GM04504 (cell line): ENCODE data around the gene EOLA1.
"Not testable (repeated sequence)": the region's sequence is repeated elsewhere in the genome, so short reads cannot be mapped to it uniquely, and the experiment has no call there.

Experiments used
- DNase-seq: peaks from one replicate; pipeline ENCODE4 v3.0.0-alpha.2; 2012; ENCODE audit warnings: low read depth

The EOLA1 gene

DNA sequence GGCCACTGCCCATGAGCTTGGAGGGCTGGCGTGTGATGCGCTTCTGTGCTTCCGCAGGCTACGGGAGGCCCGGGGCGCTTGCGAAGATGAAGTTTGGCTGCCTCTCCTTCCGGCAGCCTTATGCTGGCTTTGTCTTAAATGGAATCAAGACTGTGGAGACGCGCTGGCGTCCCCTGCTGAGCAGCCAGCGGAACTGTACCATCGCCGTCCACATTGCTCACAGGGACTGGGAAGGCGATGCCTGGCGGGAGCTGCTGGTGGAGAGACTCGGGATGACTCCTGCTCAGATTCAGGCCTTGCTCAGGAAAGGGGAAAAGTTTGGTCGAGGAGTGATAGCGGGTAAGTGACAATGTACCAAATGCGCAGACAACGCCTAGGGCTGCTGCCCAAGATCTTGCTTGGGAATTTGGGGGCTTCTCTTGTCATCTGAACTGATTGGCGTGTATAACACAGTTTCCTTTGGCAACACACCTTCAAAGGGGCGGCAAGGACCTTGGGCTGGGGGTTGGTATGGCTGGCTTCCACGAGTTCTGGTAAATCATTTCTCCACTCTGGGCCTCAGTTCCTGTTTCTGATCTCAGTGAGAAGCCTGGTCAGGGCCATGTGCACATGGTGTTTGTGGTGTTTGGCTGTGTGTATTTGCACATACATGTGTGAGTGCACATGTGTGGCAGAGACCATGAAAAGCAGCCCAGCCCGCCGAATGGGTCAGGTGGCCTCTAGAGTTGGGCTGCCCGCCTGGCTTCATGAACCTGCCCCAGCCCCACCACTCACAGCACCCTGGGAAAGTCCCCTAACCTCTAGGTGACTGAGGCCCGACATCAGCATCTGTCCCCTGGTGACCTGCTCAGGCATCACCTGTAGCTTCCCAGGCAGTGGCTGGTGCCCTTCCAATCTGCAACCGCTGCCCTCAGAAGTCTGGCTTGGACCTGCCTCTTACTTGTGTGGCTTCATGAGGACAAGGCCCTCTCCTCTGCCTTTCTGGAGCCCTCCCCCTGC, 5.0 kb downstream of the EOLA1 start:
- DNase-seq, result not testable (repeated sequence)

DNA sequence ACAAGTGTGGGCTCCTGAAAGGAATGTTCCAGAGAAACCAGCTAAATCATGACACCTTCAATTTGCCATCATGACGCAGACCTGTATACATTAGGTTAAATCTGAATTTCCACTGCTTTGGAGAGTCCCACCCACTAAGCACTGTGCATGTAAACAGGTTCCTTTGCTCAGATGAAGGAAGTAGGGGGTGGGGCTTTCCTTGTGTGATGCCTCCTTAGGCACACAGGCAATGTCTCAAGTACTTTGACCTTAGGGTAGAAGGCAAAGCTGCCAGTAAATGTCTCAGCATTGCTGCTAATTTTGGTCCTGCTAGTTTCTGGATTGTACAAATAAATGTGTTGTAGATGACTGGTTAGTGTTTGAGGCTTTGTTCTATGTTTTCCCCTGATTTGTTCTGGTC, 6.2 kb downstream of the EOLA1 start:
- not testable (repeated sequence) for DNase-seq

DNA sequence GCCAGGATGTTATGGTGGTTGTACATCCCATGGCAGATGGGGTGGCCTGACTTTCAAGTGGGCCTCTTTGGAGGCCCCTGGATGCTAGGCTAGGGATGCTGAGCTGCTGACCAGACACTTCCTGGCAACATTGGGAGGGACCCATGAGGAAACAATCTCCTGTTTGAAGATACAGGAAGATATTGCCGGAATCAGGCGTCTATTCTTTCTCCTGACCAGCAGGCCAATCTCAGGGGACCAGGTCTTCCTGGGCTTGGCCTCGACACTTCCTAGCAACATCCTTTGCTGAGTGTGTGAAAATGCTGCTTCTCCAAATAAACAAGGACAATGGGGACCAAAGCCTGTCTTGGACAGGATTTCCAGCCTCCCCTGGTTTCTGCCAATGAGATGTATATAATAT, 7.0 kb downstream of the EOLA1 start:
- not testable (repeated sequence) for DNase-seq

DNA sequence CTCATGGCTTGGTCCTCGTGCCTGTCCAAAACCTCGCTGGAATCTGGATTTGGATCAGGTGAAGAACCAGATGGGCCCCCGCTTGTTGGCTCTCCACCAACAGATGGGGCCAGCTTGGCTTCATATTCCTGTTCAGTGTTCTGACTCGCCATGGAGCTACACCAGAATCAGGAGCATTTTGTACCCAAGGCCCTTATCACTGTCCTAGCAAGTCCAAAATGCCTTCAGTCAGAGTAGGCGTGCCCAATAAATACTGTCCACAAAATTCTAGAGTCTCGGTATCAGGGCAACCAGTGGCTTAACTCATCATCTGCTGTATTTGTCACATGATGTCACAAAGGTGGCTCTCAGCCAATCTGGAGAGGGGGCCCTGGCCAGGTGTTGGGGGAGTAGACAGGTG, 8.9 kb downstream of the EOLA1 start, which contains the start of gene HSFX3:
TSS of gene HSFX3 (minus strand) at position 224 of the 400 bp plus-strand sequence. CDS start at position 152, 72 bp downstream.
- DNase-seq, result not testable (repeated sequence)

DNA sequence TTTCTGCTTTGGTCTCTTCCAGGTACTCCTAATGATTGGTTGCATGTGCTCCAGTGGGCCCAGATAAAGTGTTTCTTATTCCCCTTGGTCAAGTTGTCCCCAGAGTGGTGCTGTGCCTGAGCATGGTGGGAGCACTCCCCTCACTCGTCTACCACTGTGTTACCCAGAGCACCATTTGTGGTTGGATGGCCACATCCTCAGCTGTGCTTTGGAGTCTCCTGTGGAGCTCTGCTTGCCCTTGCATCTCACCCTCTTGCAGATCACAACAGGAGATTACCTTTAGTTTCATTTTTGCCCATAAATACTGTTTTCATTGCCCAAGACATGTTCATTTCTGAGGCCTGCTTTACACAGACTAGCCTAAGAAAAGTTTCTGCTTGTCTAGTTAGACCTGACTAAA, 9.6 kb downstream of the EOLA1 start:
- not testable (repeated sequence) for DNase-seq

DNA sequence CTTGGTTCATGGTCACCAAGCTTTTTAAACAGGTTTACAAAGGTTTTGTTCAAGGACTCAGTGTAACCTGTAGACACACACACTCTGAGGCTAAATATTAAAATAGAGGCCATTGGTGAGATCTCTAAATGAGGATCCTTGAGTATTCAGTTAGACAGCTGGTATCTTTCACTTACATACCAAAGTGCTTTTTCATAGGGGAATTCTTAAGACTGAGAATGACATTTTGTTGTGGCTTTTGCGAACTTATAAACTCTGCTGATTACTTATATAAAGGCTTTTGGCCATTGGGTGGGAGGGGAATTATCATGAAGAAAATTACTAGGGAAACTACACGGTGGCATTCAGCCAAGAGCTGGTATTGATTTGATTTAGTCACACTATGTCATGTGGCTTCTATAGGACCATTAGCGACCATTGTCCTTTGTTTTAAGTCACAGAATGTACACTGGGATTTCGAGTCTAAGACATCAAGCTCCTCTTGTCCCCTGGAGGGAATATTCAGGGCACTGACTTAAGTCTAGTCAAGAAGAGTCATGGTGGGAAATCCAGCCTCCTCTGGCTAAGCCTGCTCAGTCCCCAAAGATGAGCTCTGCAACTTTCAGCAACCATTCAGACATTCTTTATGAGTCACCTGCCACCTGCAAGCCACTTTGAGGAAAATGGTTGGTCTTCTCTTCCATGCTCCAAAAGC, 10.6 kb downstream of the EOLA1 start:
- not testable (repeated sequence) for DNase-seq

DNA sequence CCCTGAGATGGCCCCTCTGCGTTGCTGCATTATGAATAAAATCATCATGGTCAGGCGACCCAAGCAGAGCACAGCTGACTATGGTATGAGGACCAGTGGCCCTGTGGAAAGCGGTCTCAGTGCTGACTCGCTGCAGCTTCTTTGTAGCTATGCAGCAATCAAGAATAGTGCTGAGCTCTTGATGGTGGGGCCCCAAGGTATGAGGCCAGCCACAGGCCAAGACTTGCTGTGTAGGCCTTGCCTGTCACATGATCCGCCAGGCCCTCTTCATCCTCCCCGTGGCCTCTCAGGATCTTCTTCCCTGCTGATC, 11.1 kb downstream of the EOLA1 start:
- not testable (repeated sequence) for DNase-seq

DNA sequence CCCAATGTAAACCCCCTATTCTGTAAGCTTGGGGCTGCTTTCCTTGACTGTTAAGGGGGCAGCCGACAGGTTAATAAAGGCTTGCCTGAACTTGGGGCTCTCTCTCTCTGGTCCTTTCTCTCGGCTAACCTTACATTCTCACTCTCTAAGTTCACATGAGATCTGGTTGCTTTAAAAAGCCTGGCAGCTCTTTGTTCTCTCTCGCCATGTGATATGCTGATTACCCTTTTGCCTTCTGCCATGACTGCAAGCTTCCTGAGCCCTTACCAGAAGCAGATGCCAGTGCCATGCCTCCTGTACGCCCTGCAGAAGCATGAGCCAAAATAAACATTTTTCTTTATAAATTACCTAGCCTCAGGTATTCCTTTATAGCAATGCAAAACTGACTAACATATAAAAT, 14.4 kb downstream of the EOLA1 start:
- DNase-seq, result not testable (repeated sequence)

DNA sequence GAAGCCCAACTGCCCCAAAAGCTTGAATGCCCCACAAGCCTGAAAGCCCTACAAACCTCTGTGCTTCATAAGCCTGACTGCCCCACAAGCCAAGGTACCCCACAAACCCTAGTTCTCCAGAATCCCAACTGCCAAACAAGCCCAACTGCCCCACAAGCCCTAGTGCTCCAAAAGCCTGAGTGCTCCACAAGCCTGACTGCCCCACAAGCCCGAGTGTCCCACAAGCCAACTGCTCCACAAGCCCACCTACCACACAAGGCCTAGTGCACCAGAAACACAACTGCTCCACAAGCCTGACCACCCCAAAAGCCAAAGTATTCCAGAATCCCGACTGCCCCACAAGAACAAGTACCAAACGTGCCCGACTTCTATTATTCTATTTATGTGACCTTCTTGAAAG, 22.5 kb downstream of the EOLA1 start:
- no peak for DNase-seq

DNA sequence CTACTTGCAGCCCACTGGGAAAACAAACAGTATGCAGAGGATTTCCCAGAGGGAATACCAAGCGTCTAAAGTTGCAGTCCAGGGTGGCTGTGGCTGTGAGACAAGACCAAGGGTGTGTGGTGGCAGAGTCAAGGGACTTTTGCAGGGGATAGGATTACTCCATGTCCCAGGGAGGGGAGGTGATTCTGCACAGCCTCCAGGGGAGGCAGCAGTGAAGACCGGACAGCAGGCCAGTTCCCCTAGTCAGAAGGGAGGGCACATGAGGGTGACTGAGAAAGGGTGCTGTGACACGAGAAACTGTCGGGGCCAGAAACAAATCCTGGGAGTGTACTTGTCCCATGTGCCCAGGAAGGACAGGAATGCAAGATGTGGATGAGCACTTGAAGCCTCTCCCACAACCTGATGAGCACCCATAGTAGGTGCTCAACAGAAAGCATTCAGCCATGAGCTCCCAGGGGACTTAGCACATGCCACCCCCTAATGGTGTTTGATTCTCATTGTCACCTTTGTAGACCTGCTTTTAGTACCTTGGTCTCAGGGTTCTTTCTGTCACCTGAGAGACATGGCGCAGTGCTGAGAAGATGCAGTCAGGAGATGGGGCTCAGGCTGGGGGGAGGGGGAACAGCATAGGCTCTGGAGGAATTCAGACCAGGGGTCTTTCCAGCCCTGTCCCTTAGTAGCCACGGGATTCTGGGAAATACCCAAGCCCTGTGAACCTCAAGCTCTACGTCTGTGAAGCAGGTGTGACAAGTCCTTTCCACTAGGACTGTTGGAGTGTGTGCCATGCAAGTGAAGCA, 27.0 kb downstream of the EOLA1 start:
- DNase-seq, result no peak

DNA sequence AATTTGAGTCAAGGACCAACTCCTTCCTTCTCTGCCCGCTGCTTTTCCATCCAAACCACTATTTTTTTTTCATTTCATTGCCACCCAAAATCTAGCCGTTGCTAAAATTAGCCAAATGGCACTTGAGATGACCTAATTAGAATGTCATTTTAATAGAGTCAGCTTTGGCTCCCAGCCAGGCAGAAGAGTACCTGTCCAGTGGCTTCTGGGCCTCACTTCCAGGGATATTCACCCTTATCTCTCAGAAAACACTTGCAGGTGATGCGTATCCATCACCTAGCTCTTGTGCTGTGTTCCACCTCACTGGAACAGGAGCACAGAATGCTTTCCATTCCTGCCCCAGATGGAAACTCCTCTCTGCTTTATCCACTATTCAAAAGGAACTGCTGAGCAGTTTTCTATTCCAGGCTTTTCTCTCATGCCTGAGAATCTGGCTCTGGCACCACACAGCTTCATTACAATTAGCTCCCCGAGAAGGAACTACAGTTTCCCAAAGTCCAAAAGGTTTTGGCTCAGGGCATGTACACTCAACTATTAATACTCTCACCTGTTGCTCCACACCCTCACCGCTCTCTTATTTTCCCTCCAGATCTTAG, 28.0 kb downstream of the EOLA1 start:
- DNase-seq, result no peak

DNA sequence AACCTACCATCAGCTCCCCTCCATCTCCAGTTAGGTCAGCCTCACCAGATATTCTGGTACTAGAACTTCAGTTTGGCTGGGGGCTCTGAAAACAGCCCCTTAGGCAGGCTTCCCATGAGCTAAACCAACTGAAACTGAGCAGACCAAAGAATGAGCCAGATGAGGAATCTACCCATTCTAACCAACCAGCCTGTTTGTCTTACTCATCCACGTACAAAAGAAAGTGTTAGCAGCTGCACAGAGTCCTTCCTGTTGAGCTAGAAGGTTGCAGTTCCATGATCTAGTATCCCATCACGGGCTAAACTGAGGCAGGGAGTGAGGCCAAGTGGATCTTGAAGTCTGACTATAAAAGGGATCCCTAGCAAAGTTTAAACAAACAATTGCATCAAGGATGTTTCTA, 29.0 kb downstream of the EOLA1 start:
- no peak for DNase-seq

DNA sequence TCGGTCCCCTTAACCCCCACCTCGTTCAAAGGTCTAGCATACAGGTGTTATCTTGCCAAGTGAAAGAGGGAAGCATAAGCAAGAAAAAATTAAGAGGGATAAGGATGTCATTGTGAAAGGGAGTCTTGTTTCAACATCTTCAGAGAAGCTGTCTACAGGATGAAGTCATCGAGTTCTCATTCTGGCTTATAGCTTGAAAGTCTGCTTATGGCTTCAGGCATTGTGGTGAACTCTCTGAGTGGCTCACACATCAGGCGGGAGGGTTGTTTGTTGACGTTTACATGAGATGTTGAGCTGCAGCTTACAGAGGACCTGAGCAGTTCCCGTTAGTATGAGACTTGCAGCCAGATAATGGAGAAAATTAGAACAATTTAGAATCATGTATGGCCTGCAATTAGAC, 29.9 kb downstream of the EOLA1 start:
- peak; percentile 42 for DNase-seq

DNA sequence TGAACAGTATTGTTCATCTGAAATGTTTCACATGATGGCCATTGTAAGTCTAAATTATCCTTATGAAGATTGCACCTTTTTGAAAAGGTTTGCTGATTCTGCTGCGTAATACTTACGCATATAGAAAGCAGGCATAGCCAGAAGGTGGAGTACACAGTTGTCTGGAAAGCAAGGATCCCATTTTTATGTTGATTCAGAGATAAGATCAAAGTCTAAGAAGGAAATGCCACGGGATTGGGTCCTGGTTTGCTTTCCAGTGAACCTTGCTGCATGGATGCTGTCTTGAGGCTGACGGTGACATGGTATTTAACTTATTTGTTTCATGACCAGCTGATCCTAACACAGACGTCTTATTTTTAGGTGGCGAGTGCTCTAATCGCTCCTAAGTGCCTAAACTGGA, 31.0 kb downstream of the EOLA1 start:
- DNase-seq, result no peak

DNA sequence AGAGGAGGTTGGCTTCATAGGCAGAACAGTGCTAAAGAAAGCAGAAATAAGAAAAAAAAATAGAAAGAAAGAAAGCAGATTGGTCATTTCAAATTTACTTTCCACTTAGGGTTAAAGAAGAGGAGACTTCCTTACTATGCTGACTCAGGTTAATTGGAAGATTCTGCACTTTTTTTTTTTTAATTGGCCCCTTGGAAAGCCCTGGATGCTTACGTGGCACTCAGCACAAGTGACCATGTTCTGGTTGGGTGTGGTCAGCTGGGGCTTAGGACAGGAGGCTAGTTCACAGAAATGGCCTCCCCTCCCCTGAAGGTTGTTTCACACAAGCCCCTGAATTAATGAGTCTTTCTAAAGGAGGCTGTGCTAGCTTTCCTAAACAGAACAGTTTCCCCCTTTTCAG, 31.9 kb downstream of the EOLA1 start:
- no peak for DNase-seq

DNA sequence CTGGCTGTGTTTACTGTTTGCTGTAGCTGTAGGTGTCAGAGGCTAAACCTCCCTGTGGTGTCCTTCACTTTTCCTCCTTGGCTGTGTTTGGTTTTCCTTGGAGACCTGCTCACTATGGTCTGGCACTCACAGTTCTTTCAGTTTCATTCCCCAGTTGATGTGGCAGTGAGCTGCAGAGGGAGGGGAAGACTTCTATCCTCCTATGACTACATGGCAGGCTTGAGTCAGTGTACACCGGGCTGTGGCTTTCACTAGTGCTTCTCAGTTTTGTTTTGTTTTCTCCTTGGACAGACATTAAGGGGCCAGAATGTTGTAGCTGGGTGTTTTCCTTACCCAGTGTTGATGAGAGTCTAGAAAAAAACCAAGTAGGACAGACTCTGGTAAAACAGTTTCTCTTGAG, 32.6 kb downstream of the EOLA1 start:
- not testable (repeated sequence) for DNase-seq

DNA sequence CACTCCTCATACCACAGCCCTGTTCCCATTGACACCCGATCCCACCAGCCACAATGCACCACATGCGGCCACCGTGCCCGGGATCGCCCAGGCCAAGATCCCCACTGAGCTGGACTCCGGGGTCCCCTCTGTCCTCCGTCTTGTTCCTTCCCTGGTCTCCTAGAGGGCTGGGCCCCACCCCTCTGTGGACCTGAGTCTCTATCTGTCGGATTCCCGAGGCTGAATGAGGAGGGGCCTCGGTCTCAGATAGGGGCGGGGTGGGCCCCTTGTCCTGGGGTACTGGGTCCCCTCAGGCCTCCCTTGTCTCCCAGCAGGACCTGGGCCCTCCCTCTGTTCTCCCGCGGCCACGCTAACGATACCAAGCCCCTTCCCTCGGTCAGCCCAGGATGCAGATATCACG, 44.8 kb downstream of the EOLA1 start:
- not testable (repeated sequence) for DNase-seq

DNA sequence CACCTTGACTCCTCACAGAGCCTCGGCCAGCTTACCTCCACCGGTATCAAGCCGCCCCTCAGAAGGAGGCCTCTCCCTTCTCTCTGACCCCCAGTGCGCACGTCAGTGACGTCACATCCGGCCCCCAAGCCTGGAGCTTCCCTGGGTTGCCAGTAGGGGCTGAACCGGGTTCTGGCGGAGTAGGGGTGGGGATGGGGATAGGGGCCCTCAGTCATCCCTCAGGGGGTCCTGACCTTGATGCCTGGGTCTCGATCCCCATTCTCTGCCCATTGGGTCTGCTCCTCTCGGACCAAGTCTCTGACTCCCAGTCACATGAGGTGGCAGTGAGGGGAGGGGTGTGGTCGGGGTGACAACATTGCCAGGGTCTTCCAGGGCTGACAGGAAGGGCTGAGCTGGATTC, 46.5 kb downstream of the EOLA1 start, which contains the start of gene MAGEA9B:
TSS of gene MAGEA9B (minus strand) at position 101 of the 400 bp plus-strand sequence. CDS start 4,280 bp downstream, outside the sequence.
- DNase-seq, result not testable (repeated sequence)

DNA sequence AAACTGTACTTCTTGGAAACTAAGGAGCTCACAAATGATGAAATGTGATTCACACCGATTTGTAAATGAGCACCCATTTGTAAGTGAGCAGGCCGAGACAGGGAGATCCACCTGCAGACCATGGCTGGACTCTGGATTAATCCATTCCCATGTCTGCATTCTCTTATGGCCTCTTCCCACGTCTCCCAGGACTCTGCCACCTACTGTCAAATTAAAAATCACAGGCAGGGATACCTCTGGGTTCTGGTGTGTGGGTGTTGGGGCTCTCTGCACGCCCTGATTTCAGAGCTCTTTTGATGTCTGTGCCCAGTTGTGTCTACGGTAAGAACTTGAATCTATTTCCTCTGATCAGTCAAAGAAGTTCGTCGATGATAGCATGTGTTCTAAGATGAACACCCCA, 50.2 kb downstream of the EOLA1 start:
- not testable (repeated sequence) for DNase-seq

DNA sequence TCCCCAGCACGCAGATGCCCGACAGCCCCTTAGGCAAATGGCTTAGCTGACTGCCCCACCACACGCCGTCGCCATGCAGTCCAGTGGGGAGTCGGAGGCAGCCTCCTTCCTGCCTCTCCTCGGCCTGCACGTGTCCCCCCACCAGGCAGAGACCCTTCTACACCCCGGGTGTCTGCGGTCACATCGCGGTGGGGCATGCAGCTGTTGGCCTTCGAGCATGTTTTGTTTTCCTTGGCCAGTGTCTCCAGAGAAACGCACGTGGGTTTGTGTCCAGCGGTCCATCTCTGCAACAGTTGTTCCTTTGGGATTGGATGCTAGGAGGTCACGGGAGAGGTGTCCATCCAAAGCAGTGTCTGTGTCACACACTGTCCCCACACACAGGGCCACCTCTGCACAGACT, 54.4 kb downstream of the EOLA1 start, which contains the start of gene HSFX2:
TSS of gene HSFX2 (minus strand) at position 101 of the 400 bp plus-strand sequence. CDS start 614 bp downstream, outside the sequence.
- DNase-seq, result not testable (repeated sequence)

DNA sequence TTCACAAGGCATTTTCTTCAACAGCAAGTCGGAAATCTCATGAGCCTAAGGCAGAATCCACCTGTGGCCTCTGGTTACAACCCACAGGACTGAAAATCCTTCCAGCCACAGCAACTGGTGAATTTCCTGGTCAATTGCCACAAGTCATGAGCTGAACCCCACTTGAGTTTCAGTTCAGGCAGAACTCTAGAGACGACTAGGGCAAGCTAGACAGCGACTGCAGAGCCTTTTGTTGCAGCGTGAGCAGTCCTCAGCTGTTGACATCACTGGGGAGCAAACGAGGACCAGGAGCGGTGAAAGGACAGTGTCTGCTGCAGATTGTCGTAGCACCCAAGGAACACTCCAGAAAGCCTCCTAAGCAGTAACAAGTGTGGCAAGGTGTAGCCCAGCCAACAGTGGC, 55.1 kb downstream of the EOLA1 start:
- not testable (repeated sequence) for DNase-seq
